GM12892 (cell line): ENCODE measurements around the gene TCF20.

Experiments used
- POLR2A ChIP-seq: IDR thresholded peaks from 2 replicates; pipeline ENCODE4 v1.6.1; 2011; ENCODE audit warnings: low read depth, low read length, control low read depth
- POLR2AphosphoS5 ChIP-seq: IDR thresholded peaks from 2 replicates; pipeline ENCODE4 v1.6.1; 2011; ENCODE audit warnings: low read depth, low read length, control low read depth
- TAF1 ChIP-seq: IDR thresholded peaks from 2 replicates; pipeline ENCODE4 v1.6.1; 2011; ENCODE audit warnings: low read depth, mild to moderate bottlenecking, control low read depth, low read length, borderline replicate concordance

- TF ChIP-seq POLR2A (no peak), POLR2AphosphoS5 (no peak), TAF1 (no peak)
Measured at GRCh38 chr22:42229455-42230149, 40.9 kb downstream of the TCF20 start.
